Coronary artery (tissue), 2 donors: ENCODE data around the gene BCR.
"Not testable (repeated sequence)": the region's sequence is repeated elsewhere in the genome, so short reads cannot be mapped to it uniquely, and the experiment has no call there.

Source experiments
- DNase-seq: peaks from one replicate; pipeline ENCODE4 v3.0.0-alpha.2; 2017; ENCODE audit warnings: low spot score
- H3K27ac ChIP-seq, 2 donors: fragments of 200-600 bp; sonication (generic); one replicate each; pipeline ENCODE4 v1.5.1; 2016 to 2019
- H3K4me3 ChIP-seq: fragments of 200-600 bp; sonication (generic); 2 replicates; pipeline ENCODE4 v1.5.1; 2016; ENCODE audit warnings: mild to moderate bottlenecking, moderate library complexity
- CTCF ChIP-seq: fragments of 200-600 bp; sonication (generic); IDR thresholded peaks from one replicate; pipeline ENCODE4 v1.5.1; 2019; ENCODE audit warnings: antibody characterized with exemption

The BCR gene

GRCh38 chr22:23305321-23305910 lies 125.1 kb downstream of the BCR start:
- peak overlapping the region; percentile 70 for H3K4me3 ChIP-seq
- DNase-seq: peak; percentile 83
- no peak for TF ChIP-seq CTCF

GRCh38 chr22:23305922-23306374 lies 125.6 kb downstream of the BCR start:
- H3K4me3 ChIP-seq: peak overlapping the region; percentile 70
- DNase-seq: peak; percentile 97
- H3K27ac ChIP-seq: peak overlapping the region; percentile 83 to 98

More at GRCh38 chr22:23305321-23305910, 125.1 kb downstream of the BCR start:
- H3K27ac ChIP-seq: peak overlapping the region; percentile 83 to 98

GRCh38 chr22:23306438-23306921 lies 126.2 kb downstream of the BCR start:
- Histone ChIP-seq H3K4me3 (peak overlapping the region; percentile 70), H3K27ac (peak overlapping the region; percentile 83 to 98)
- TF ChIP-seq CTCF: no peak
- peak; percentile 80 for DNase-seq

More at GRCh38 chr22:23305922-23306374, 125.6 kb downstream of the BCR start:
- TF ChIP-seq CTCF: no peak

GRCh38 chr22:23306926-23307325 lies 126.6 kb downstream of the BCR start:
- TF ChIP-seq CTCF: no peak
- Histone ChIP-seq H3K27ac (peak overlapping the region; percentile 83 to 98), H3K4me3 (no peak overlapping the region)
- no peak for DNase-seq

- not testable (repeated sequence) for H3K4me3 ChIP-seq, DNase-seq
- H3K27ac ChIP-seq: peak overlapping the region in 1 of 2 donors; percentile 58
Measured at GRCh38 chr22:23307511-23307910, 127.2 kb downstream of the BCR start.

- not testable (repeated sequence) for DNase-seq
Measured at GRCh38 chr22:23309261-23309660, 129.0 kb downstream of the BCR start.

GRCh38 chr22:23310443-23311097 lies 130.3 kb downstream of the BCR start:
- peak overlapping the region in 1 of 2 donors; percentile 64 for H3K27ac ChIP-seq
- not testable (repeated sequence) for H3K4me3 ChIP-seq
- peak; percentile 75 for DNase-seq

More at GRCh38 chr22:23309261-23309660, 129.0 kb downstream of the BCR start:
- H3K4me3 ChIP-seq: not testable (repeated sequence)
- H3K27ac ChIP-seq: peak overlapping the region in 1 of 2 donors; percentile 74

- H3K4me3 ChIP-seq, DNase-seq: not testable (repeated sequence)
- H3K27ac ChIP-seq: peak overlapping the region in 1 of 2 donors; percentile 72
Measured at GRCh38 chr22:23311635-23312420, 131.5 kb downstream of the BCR start.
